GM10847 (cell line): Measurements from ENCODE around the gene SUCLG1.

ENCODE experiments used
- POLR2A ChIP-seq: IDR thresholded peaks from 2 replicates; pipeline ENCODE4 v1.6.1; 2011; ENCODE audit not compliant: insufficient read length; ENCODE audit errors: extremely low read depth

Gene SUCLG1

GRCh38 chr2:84474176-84474575 lies 15.1 kb upstream of the SUCLG1 start:
- no peak for TF ChIP-seq POLR2A

- no peak for TF ChIP-seq POLR2A
Observed at GRCh38 chr2:84472856-84473565, 13.9 kb upstream of the SUCLG1 start.

- no peak for TF ChIP-seq POLR2A
Observed at GRCh38 chr2:84467389-84467788, 8.3 kb upstream of the SUCLG1 start.

- TF ChIP-seq POLR2A = no peak
Observed at GRCh38 chr2:84461310-84461709, 2.2 kb upstream of the SUCLG1 start.

- TF ChIP-seq POLR2A = no peak
Observed at GRCh38 chr2:84460670-84461069, 1.6 kb upstream of the SUCLG1 start.

GRCh38 chr2:84459944-84460429 lies 907 bp upstream of the SUCLG1 start:
- TF ChIP-seq POLR2A = no peak

- no peak for TF ChIP-seq POLR2A
Observed at GRCh38 chr2:84458551-84459017, 496 bp downstream of the SUCLG1 start.

- no peak for TF ChIP-seq POLR2A
Observed at GRCh38 chr2:84457686-84458085, 1.4 kb downstream of the SUCLG1 start.

- no peak for TF ChIP-seq POLR2A
Observed at GRCh38 chr2:84456156-84456555, 2.9 kb downstream of the SUCLG1 start.

GRCh38 chr2:84454581-84454980 lies 4.5 kb downstream of the SUCLG1 start:
- TF ChIP-seq POLR2A = no peak

- no peak for TF ChIP-seq POLR2A
Observed at GRCh38 chr2:84452624-84453023, 6.5 kb downstream of the SUCLG1 start.

GRCh38 chr2:84451579-84451978 lies 7.5 kb downstream of the SUCLG1 start:
- no peak for TF ChIP-seq POLR2A

GRCh38 chr2:84450288-84451227 lies 8.5 kb downstream of the SUCLG1 start:
- TF ChIP-seq POLR2A = no peak

GRCh38 chr2:84449711-84450110 lies 9.4 kb downstream of the SUCLG1 start:
- TF ChIP-seq POLR2A = no peak

GRCh38 chr2:84449055-84449454 lies 10.0 kb downstream of the SUCLG1 start:
- no peak for TF ChIP-seq POLR2A

- TF ChIP-seq POLR2A = no peak
Observed at GRCh38 chr2:84443477-84443876, 15.6 kb downstream of the SUCLG1 start.
